Measurements from ENCODE around the gene PPP1R14C. TPM values are rescaled to one million over a fixed set of nuclear protein-coding genes. Genes with fewer than 3 reads are reported as not detected.

PPP1R14C gene
- total and polyA plus RNA-seq, 2 experiments from 2014 or later, result 2.1 to 5.2 TPM

GRCh38 chr6:150255840-150256239 is 113.0 kb downstream of the PPP1R14C start:
- Histone ChIP-seq H3K4me2 (no peak overlapping the region), H3K36me3 (replicated peaks; ENCODE audit: insufficient read depth, low read depth) (no peaks in the 10 kb centered on the region), H3K9me2 (replicated peaks; ENCODE audit: insufficient read depth) (no peaks in the 10 kb centered on the region), H3K27me3 (no peaks in the 10 kb centered on the region), H3K9me3 (ENCODE audit: low read depth) (no peaks in the 10 kb centered on the region), H4K20me1 (ENCODE audit: insufficient read depth, poor library complexity, severe bottlenecking) (no peaks in the 10 kb centered on the region), H3K4me3 (no peak overlapping the region), H3K4me1 (ENCODE audit: insufficient read depth) (peaks cover 9% of the 10 kb centered on the region), H3K27ac (no peak overlapping the region), H3K79me2 (no peaks in the 10 kb centered on the region), H2AFZ (no peak overlapping the region)
- TF ChIP-seq, protein P1, sequence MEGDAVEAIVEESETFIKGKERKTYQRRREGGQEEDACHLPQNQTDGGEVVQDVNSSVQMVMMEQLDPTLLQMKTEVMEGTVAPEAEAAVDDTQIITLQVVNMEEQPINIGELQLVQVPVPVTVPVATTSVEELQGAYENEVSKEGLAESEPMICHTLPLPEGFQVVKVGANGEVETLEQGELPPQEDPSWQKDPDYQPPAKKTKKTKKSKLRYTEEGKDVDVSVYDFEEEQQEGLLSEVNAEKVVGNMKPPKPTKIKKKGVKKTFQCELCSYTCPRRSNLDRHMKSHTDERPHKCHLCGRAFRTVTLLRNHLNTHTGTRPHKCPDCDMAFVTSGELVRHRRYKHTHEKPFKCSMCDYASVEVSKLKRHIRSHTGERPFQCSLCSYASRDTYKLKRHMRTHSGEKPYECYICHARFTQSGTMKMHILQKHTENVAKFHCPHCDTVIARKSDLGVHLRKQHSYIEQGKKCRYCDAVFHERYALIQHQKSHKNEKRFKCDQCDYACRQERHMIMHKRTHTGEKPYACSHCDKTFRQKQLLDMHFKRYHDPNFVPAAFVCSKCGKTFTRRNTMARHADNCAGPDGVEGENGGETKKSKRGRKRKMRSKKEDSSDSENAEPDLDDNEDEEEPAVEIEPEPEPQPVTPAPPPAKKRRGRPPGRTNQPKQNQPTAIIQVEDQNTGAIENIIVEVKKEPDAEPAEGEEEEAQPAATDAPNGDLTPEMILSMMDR (IDR thresholded peaks at IDR 0.05; ENCODE audit: poor library complexity), result no peak
- no peak for TF ChIP-seq EZH2phosphoT487 (IDR thresholded peaks at IDR 0.05; ENCODE audit: low read depth, severe bottlenecking, unreplicated experiment)
- no peak for TF ChIP-seq EZH2 (IDR thresholded peaks at IDR 0.05; ENCODE audit: borderline replicate concordance)
- no peak for DNase-seq (ENCODE audit: low spot score)
- WGBS (ENCODE audit: low lambda C conversion rate, missing lambda C conversion rate), result 87% methylated on average over 9 of the region's 9 CpGs

GRCh38 chr6:150256618-150257272 is 113.9 kb downstream of the PPP1R14C start:
- Histone ChIP-seq H3K79me2 (no peaks in the 10 kb centered on the region), H3K4me3 (no peak overlapping the region), H4K20me1 (ENCODE audit: insufficient read depth, poor library complexity, severe bottlenecking) (no peaks in the 10 kb centered on the region), H3K9me3 (ENCODE audit: low read depth) (no peaks in the 10 kb centered on the region), H2AFZ (no peak overlapping the region), H3K9me2 (replicated peaks; ENCODE audit: insufficient read depth) (no peaks in the 10 kb centered on the region), H3K36me3 (replicated peaks; ENCODE audit: insufficient read depth, low read depth) (no peaks in the 10 kb centered on the region), H3K4me1 (ENCODE audit: insufficient read depth) (peaks cover 3% of the 10 kb centered on the region), H3K27ac (peak overlapping the region; percentile 21), H3K27me3 (no peaks in the 10 kb centered on the region), H3K4me2 (no peak overlapping the region)
- peak; percentile 65 for DNase-seq (ENCODE audit: low spot score)
- TF ChIP-seq EZH2phosphoT487 (IDR thresholded peaks at IDR 0.05; ENCODE audit: low read depth, severe bottlenecking, unreplicated experiment) (no peak), EZH2 (IDR thresholded peaks at IDR 0.05; ENCODE audit: borderline replicate concordance) (no peak)
- TF ChIP-seq, protein P1 (IDR thresholded peaks at IDR 0.05; ENCODE audit: poor library complexity), result no peak
- WGBS (ENCODE audit: low lambda C conversion rate, missing lambda C conversion rate), result 77% methylated on average over 8 of the region's 8 CpGs

DNA sequence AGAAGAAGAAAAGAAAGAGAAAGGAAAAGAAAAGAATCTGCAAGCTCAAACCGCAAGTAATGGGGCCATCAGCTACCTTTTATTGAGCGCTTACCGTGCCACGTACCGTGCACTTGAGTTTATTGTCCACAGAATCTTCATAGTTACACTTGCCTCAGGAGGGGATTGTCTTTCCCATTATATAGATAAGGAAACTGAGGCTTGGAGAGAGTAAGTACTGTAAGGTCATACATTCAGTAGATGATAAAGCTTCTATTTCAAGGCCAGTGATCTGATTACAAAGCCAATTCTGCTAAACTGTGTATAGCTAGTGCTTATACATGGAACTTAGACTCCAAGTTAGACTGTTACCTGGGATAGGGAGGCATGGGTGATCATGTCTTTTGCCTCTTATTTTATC is 115.5 kb downstream of the PPP1R14C start:
- no peak overlapping the region for H3K27ac ChIP-seq
- no peaks in the 10 kb centered on the region for H3K79me2 ChIP-seq
- 96% methylated on average over 5 of the region's 5 CpGs for WGBS (ENCODE audit: low lambda C conversion rate, missing lambda C conversion rate)
- no peaks in the 10 kb centered on the region for H3K9me2 ChIP-seq (replicated peaks; ENCODE audit: insufficient read depth)
- H3K36me3 ChIP-seq (replicated peaks; ENCODE audit: insufficient read depth, low read depth), result no peaks in the 10 kb centered on the region
- no peaks in the 10 kb centered on the region for H3K9me3 ChIP-seq (ENCODE audit: low read depth)
- H3K4me1 ChIP-seq (ENCODE audit: insufficient read depth), result no peaks in the 10 kb centered on the region
- H3K4me3 ChIP-seq, result no peak overlapping the region
- H3K27me3 ChIP-seq, result no peaks in the 10 kb centered on the region
- H2AFZ ChIP-seq, result no peak overlapping the region
- no peak overlapping the region for H3K4me2 ChIP-seq
- H4K20me1 ChIP-seq (ENCODE audit: insufficient read depth, poor library complexity, severe bottlenecking), result no peaks in the 10 kb centered on the region
- DNase-seq (ENCODE audit: low spot score), result no peak
- TF ChIP-seq EZH2phosphoT487 (IDR thresholded peaks at IDR 0.05; ENCODE audit: low read depth, severe bottlenecking, unreplicated experiment) (no peak), EZH2 (IDR thresholded peaks at IDR 0.05; ENCODE audit: borderline replicate concordance) (no peak)
- TF ChIP-seq, protein P1 (IDR thresholded peaks at IDR 0.05; ENCODE audit: poor library complexity), result no peak
